HepG2 (cell line): ENCODE measurements around the gene NFKBIA. TPM values are rescaled to one million over a fixed set of nuclear protein-coding genes. Genes with fewer than 3 reads are reported as not detected.

Experiments used
- ARID5B ChIP-seq: IDR thresholded peaks from 2 replicates; pipeline ENCODE4 v1.4.0; 2020; ENCODE audit warnings: mild to moderate bottlenecking, missing genetic modification reagents
- ERF ChIP-seq: IDR thresholded peaks from 2 replicates; pipeline ENCODE4 v1.6.1; 2018; ENCODE audit warnings: missing biosample characterization, missing genetic modification reagents
- GATAD2A ChIP-seq: IDR thresholded peaks from 2 replicates; pipeline ENCODE4 v1.6.1; 2016
- HOMEZ ChIP-seq: IDR thresholded peaks from 2 replicates; pipeline ENCODE4 v1.6.1; 2016; ENCODE audit warnings: low read depth
- KAT8 ChIP-seq: IDR thresholded peaks from 2 replicates; pipeline ENCODE4 v1.6.1; 2016; ENCODE audit warnings: missing genetic modification reagents, missing compliant biosample characterization
- MAZ ChIP-seq, 2 experiments: sonication (generic) in 1 of 2; formaldehyde crosslinking in 1 of 2; IDR thresholded peaks; 2 replicates each; pipeline versions ENCODE4 v1.5.0 to v1.6.1; 2012 to 2020; ENCODE audit warnings: low read depth in 2 of 2, mild to moderate bottlenecking in 2 of 2, borderline replicate concordance in 1 of 2, improper control_type of control experiment in 1 of 2, low read length in 1 of 2, missing genetic modification reagents in 1 of 2, moderate library complexity in 1 of 2
- MED8 ChIP-seq: sonication (generic); formaldehyde crosslinking; IDR thresholded peaks from 2 replicates; pipeline ENCODE4 v1.8.1; 2023; ENCODE audit warnings: mild to moderate bottlenecking, missing genetic modification reagents; ENCODE audit not compliant: insufficient replicate concordance
- MIXL1 ChIP-seq: IDR thresholded peaks from 2 replicates; pipeline ENCODE4 v1.6.1; 2016
- MXD4 ChIP-seq: IDR thresholded peaks from 2 replicates; pipeline ENCODE4 v1.6.1; 2016; ENCODE audit warnings: mild to moderate bottlenecking, missing biosample characterization, missing genetic modification reagents
- NCOA2 ChIP-seq: sonication (generic); formaldehyde crosslinking; IDR thresholded peaks from 2 replicates; pipeline ENCODE4 v1.8.0; 2022; ENCODE audit warnings: inconsistent platforms
- NR2C2 ChIP-seq: sonication (generic); formaldehyde crosslinking; IDR thresholded peaks from 2 replicates; pipeline ENCODE4 v1.4.0; 2020; ENCODE audit warnings: missing genetic modification reagents, mild to moderate bottlenecking, moderate library complexity, borderline replicate concordance
- NR2F1 ChIP-seq, 2 experiments: fragments of 450-650 bp in 1 of 2; formaldehyde crosslinking in 1 of 2; IDR thresholded peaks; 2 replicates each; pipeline versions ENCODE4 v1.5.0 to v1.6.1; 2016 to 2020; ENCODE audit warnings: mild to moderate bottlenecking in 1 of 2, missing compliant biosample characterization in 1 of 2, missing genetic modification reagents in 1 of 2, moderate library complexity in 1 of 2
- SSRP1 ChIP-seq: IDR thresholded peaks from 2 replicates; pipeline ENCODE4 v1.6.1; 2016; ENCODE audit warnings: control low read depth
- TCF7 ChIP-seq: sonication (generic); IDR thresholded peaks from 2 replicates; pipeline ENCODE4 v1.6.1; 2016; ENCODE audit warnings: antibody characterized with exemption, low read depth
- TFE3 ChIP-seq: IDR thresholded peaks from 2 replicates; pipeline ENCODE4 v1.6.1; 2016
- ZBTB8A ChIP-seq: sonication (generic); formaldehyde crosslinking; IDR thresholded peaks from 2 replicates; pipeline ENCODE4 v1.4.0; 2020; ENCODE audit warnings: mild to moderate bottlenecking, low read depth, missing genetic modification reagents, borderline replicate concordance
- ZNF335 ChIP-seq: sonication (generic); formaldehyde crosslinking; IDR thresholded peaks from 2 replicates; pipeline ENCODE4 v1.4.0; 2020; ENCODE audit warnings: missing genetic modification reagents
- ZNF354B ChIP-seq: sonication (generic); formaldehyde crosslinking; IDR thresholded peaks from 2 replicates; pipeline ENCODE4 v1.8.0; 2022; ENCODE audit warnings: mild to moderate bottlenecking, missing genetic modification reagents
- ZNF761 ChIP-seq: sonication (generic); formaldehyde crosslinking; conservative IDR thresholded peaks from 2 replicates; pipeline ENCODE4 v1.4.0; 2020; ENCODE audit warnings: mild to moderate bottlenecking, missing genetic modification reagents
- polyA plus RNA-seq, 8 experiments: library from polyadenylated mRNA; depleted of rRNA in 3 of 8; stranded (reverse) in 7 of 8; unstranded in 1 of 8; fragments of >200 nt; fragmentation: Illumina TruSeq in 4 of 8; extraction: Trizol in 4 of 8; gene quantifications; 2 replicates each; pipeline versions ENCODE4 v1.2.1 to v1.2.3, GENCODE V29; 2011 to 2016; ENCODE audit warnings: low read depth in 4 of 8, missing spikeins in 1 of 8, mixed read lengths in 1 of 8; ENCODE audit not compliant: insufficient read depth in 1 of 8
- total RNA-seq, 5 experiments: library from RNA; depleted of rRNA; stranded (reverse); fragments of >200 nt; fragmentation: Illumina TruSeq; extraction: Trizol; gene quantifications; 2 replicates each; pipeline ENCODE4 v1.2.3, GENCODE V29; 2016; ENCODE audit warnings: low read depth in 1 of 5
- TF ChIP-seq, protein P1 (sequence below): sonication (generic); formaldehyde crosslinking; IDR thresholded peaks from 2 replicates; pipeline ENCODE4 v1.4.0; 2020; ENCODE audit warnings: missing genetic modification reagents, borderline replicate concordance

Gene NFKBIA
- total and polyA plus RNA-seq, 2 of the 13 experiments (the other 11 are each of a cell fraction or from before 2014, with no cell fraction given), result 197 to 319 TPM

- TF ChIP-seq ARID5B (CRISPR knock-in tag) (peak; percentile 84), SSRP1 (no peak), TFE3 (CRISPR knock-in tag) (peak; percentile 63), ZNF354B (CRISPR knock-in tag) (peak; percentile 63; the same call in 1 of the 2 replicates), HOMEZ (CRISPR knock-in tag) (peak; percentile 51; the same call in 1 of the 2 replicates), MAZ (IDR thresholded peaks at IDR 0.05; ENCODE audit: borderline replicate concordance, low read depth, low read length) (no peak), MAZ (CRISPR knock-in tag; IDR thresholded peaks at IDR 0.05; ENCODE audit: low read depth) (0 out of 2 replicates have a peak, but pooled peaks have one; percentile 28), MXD4 (peak; percentile 26; the same call in 1 of the 2 replicates), ZNF761 (CRISPR knock-in tag) (0 out of 2 replicates have a peak, but pooled peaks have one; percentile 34), NR2F1 (CRISPR knock-in tag; IDR thresholded peaks at IDR 0.05) (0 out of 4 replicates have a peak, but pooled peaks of 1 of the 2 experiments have one; percentile 9), NR2C2 (peak; percentile 57; the same call in 1 of the 2 replicates), KAT8 (CRISPR knock-in tag) (peak; percentile 44; the same call in 1 of the 2 replicates), ZNF335 (CRISPR knock-in tag) (0 out of 2 replicates have a peak, but pooled peaks have one; percentile 31), ERF (peak; percentile 76; the same call in 1 of the 2 replicates), GATAD2A (peak; percentile 87), TCF7 (peak; percentile 10; the same call in 1 of the 2 replicates), MIXL1 (CRISPR knock-in tag) (peak; percentile 79), NCOA2 (peak; percentile 56), ZBTB8A (no peak), MED8 (no peak)
- TF ChIP-seq, protein P1, sequence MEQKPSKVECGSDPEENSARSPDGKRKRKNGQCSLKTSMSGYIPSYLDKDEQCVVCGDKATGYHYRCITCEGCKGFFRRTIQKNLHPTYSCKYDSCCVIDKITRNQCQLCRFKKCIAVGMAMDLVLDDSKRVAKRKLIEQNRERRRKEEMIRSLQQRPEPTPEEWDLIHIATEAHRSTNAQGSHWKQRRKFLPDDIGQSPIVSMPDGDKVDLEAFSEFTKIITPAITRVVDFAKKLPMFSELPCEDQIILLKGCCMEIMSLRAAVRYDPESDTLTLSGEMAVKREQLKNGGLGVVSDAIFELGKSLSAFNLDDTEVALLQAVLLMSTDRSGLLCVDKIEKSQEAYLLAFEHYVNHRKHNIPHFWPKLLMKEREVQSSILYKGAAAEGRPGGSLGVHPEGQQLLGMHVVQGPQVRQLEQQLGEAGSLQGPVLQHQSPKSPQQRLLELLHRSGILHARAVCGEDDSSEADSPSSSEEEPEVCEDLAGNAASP (CRISPR knock-in tag), result 0 out of 2 replicates have a peak, but pooled peaks have one; percentile 23
Measured at GRCh38 chr14:35353409-35354172, 51.0 kb downstream of the NFKBIA start (continued).
